H9 (cell line): ENCODE results near the gene IFT80. TPM values are rescaled to one million over a fixed set of nuclear protein-coding genes. Genes with fewer than 3 reads are reported as not detected.

Experiments
- DNase-seq: peaks from one replicate; pipeline ENCODE4 v3.0.0-alpha.2; 2017
- H2AFZ ChIP-seq: one replicate; pipeline ENCODE4 v1.6.1; 2013; ENCODE audit warnings: mild to moderate bottlenecking, low read length, control low read depth, moderate library complexity
- H2AK5ac ChIP-seq: 2 replicates; pipeline ENCODE4 v1.6.1; 2013; ENCODE audit warnings: low read length, control low read depth, mixed read lengths; ENCODE audit not compliant: insufficient read length
- H2BK120ac ChIP-seq: one replicate; pipeline ENCODE4 v1.6.1; 2013; ENCODE audit warnings: low read depth, mild to moderate bottlenecking, low read length, control low read depth, inconsistent platforms; ENCODE audit not compliant: poor library complexity, severe bottlenecking
- H2BK12ac ChIP-seq: 2 replicates; pipeline ENCODE4 v1.6.1; 2013; ENCODE audit warnings: low read length, control low read depth, mixed read lengths, low read depth; ENCODE audit not compliant: insufficient read length
- H2BK15ac ChIP-seq: 2 replicates; pipeline ENCODE4 v1.6.1; 2013; ENCODE audit warnings: low read depth, low read length, control low read depth
- H2BK20ac ChIP-seq: one replicate; pipeline ENCODE4 v1.6.1; 2013; ENCODE audit warnings: low read depth, mild to moderate bottlenecking, low read length, control low read depth, inconsistent platforms; ENCODE audit not compliant: poor library complexity, severe bottlenecking
- H2BK5ac ChIP-seq: 2 replicates; pipeline ENCODE4 v1.6.1; 2013; ENCODE audit warnings: low read length, control low read depth, mixed read lengths; ENCODE audit not compliant: insufficient read length
- H3K14ac ChIP-seq: 2 replicates; pipeline ENCODE4 v1.6.1; 2013; ENCODE audit warnings: low read length, control low read depth; ENCODE audit not compliant: insufficient read depth
- H3K18ac ChIP-seq: 2 replicates; pipeline ENCODE4 v1.6.1; 2013; ENCODE audit warnings: low read depth, mild to moderate bottlenecking, mixed read lengths, low read length, control low read depth; ENCODE audit not compliant: insufficient read length
- H3K23ac ChIP-seq: 2 replicates; pipeline ENCODE4 v1.6.1; 2013; ENCODE audit warnings: low read length, control low read depth, mixed read lengths, low read depth; ENCODE audit not compliant: insufficient read length
- H3K23me2 ChIP-seq: 2 replicates; pipeline ENCODE4 v1.6.1; 2013; ENCODE audit warnings: low read depth, mild to moderate bottlenecking, mixed read lengths, low read length, control low read depth; ENCODE audit not compliant: insufficient read length, poor library complexity, severe bottlenecking
- H3K27ac ChIP-seq: 2 replicates; pipeline ENCODE4 v1.5.1; 2013; ENCODE audit warnings: low read length, control low read depth, mixed read lengths, low read depth; ENCODE audit not compliant: insufficient read length
- H3K27me3 ChIP-seq: 2 replicates; pipeline ENCODE4 v1.6.1; 2013; ENCODE audit warnings: low read length, control low read depth, inconsistent platforms; ENCODE audit not compliant: insufficient read depth
- H3K4ac ChIP-seq: 2 replicates; pipeline ENCODE4 v1.6.1; 2013; ENCODE audit warnings: low read depth, mild to moderate bottlenecking, control low read depth, inconsistent platforms, low read length, moderate library complexity
- H3K4me1 ChIP-seq: 2 replicates; pipeline ENCODE4 v1.6.1; 2013; ENCODE audit warnings: low read length, control low read depth, inconsistent platforms; ENCODE audit not compliant: insufficient read depth
- H3K4me2 ChIP-seq: 2 replicates; pipeline ENCODE4 v1.6.1; 2013; ENCODE audit warnings: low read length, control low read depth, mixed read lengths; ENCODE audit not compliant: insufficient read length, insufficient read depth
- H3K56ac ChIP-seq: 2 replicates; pipeline ENCODE4 v1.6.1; 2013; ENCODE audit warnings: low read depth, mild to moderate bottlenecking, mixed read lengths, low read length, control low read depth; ENCODE audit not compliant: insufficient read length
- H3K79me1 ChIP-seq: 2 replicates; pipeline ENCODE4 v1.6.1; 2013; ENCODE audit warnings: low read depth, mild to moderate bottlenecking, moderate library complexity, low read length, control low read depth, inconsistent platforms; ENCODE audit not compliant: insufficient read depth, poor library complexity, severe bottlenecking
- H3K79me2 ChIP-seq: 2 replicates; pipeline ENCODE4 v1.6.1; 2013; ENCODE audit warnings: low read length, control low read depth, inconsistent platforms; ENCODE audit not compliant: insufficient read depth
- H3K9ac ChIP-seq: 2 replicates; pipeline ENCODE4 v1.6.1; 2013; ENCODE audit warnings: low read length, control low read depth, mixed read lengths; ENCODE audit not compliant: insufficient read length; ENCODE audit errors: extremely low read depth
- H3K9me3 ChIP-seq: one replicate; pipeline ENCODE4 v1.6.1; 2013; ENCODE audit warnings: low read depth, low read length, inconsistent platforms; ENCODE audit not compliant: control insufficient read depth
- H3T11ph ChIP-seq: one replicate; pipeline ENCODE4 v1.6.1; 2013; ENCODE audit warnings: mild to moderate bottlenecking, low read length, control low read depth, inconsistent platforms
- H4K20me1 ChIP-seq: one replicate; pipeline ENCODE4 v1.6.1; 2013; ENCODE audit not compliant: control insufficient read depth, insufficient read length, insufficient read depth
- H4K5ac ChIP-seq: 2 replicates; pipeline ENCODE4 v1.6.1; 2013; ENCODE audit warnings: low read depth, mild to moderate bottlenecking, mixed read lengths, low read length, control low read depth; ENCODE audit not compliant: insufficient read length
- H4K8ac ChIP-seq: replicated peaks from 2 replicates; pipeline ENCODE4 v1.6.1; 2013; ENCODE audit warnings: low read length, control low read depth, mixed read lengths, low read depth; ENCODE audit not compliant: insufficient read length
- H4K91ac ChIP-seq: 2 replicates; pipeline ENCODE4 v1.6.1; 2013; ENCODE audit warnings: low read depth, mild to moderate bottlenecking, moderate library complexity, mixed read lengths, low read length, control low read depth; ENCODE audit not compliant: insufficient read length
- H3K27ac Mint-ChIP-seq, 3 experiments: 2 replicates in 2 of 3; 3 replicates in 1 of 3; pipeline ENCODE4 v1.8.0; 2020 to 2021; ENCODE audit warnings: mixed read lengths in 3 of 3, mild to moderate bottlenecking in 1 of 3, moderate library complexity in 1 of 3
- H3K27me3 Mint-ChIP-seq: 2 replicates; pipeline ENCODE4 v1.8.0; 2021; ENCODE audit warnings: low read depth, mild to moderate bottlenecking, moderate library complexity, mixed read lengths
- H3K36me3 Mint-ChIP-seq, 3 experiments: 2 replicates in 2 of 3; 3 replicates in 1 of 3; pipeline ENCODE4 v1.8.0; 2020 to 2021; ENCODE audit warnings: low read depth in 3 of 3, mixed read lengths in 3 of 3; ENCODE audit not compliant: insufficient read depth in 1 of 3
- H3K4me1 Mint-ChIP-seq, 2 experiments: 2 replicates each; pipeline ENCODE4 v1.8.0; 2020; ENCODE audit warnings: mixed read lengths in 2 of 2
- H3K4me3 Mint-ChIP-seq, 2 experiments: 2 replicates in 1 of 2; 3 replicates in 1 of 2; pipeline ENCODE4 v1.8.0; 2020 to 2021; ENCODE audit warnings: mild to moderate bottlenecking in 2 of 2, mixed read lengths in 2 of 2, moderate library complexity in 1 of 2
- H3K9me3 Mint-ChIP-seq, 2 experiments: 2 replicates in 1 of 2; 3 replicates in 1 of 2; pipeline ENCODE4 v1.8.0; 2020; ENCODE audit warnings: mild to moderate bottlenecking in 2 of 2, mixed read lengths in 2 of 2, moderate library complexity in 1 of 2
- CTCF ChIP-seq: fragments of 200-600 bp; sonication (generic); conservative IDR thresholded peaks from 3 replicates; pipeline ENCODE4 v1.8.0; 2021; ENCODE audit warnings: antibody characterized with exemption, mild to moderate bottlenecking
- WGBS: extraction: QIAGEN DNeasy Blood & Tissue Kit; methylation state at CpG from one replicate; pipeline ENCODE4 v1.1.7; 2013; ENCODE audit warnings: missing lambda C conversion rate, low lambda C conversion rate, mixed read lengths; ENCODE audit not compliant: insufficient read length; ENCODE audit errors: extremely low coverage; 5-methylcytosine and 5-hydroxymethylcytosine counted together
- total RNA-seq: library from RNA; stranded (reverse); gene quantifications from 2 replicates; pipeline ENCODE4 v1.2.1, GENCODE V29; 2021

The IFT80 gene
- total RNA-seq, 1 experiment from 2014 or later = 29.0 TPM

GRCh38 chr3:160374925-160375324 lies 24.1 kb downstream of the IFT80 start:
- no peak overlapping the region for H2BK12ac ChIP-seq
- no peak overlapping the region for H2BK5ac ChIP-seq
- H3K23me2 ChIP-seq = no peaks in the 10 kb centered on the region
- H3K4me1 ChIP-seq = no peaks in the 10 kb centered on the region; the same call in 1 of the 2 replicates
- H3K9me3 ChIP-seq = no peaks in the 10 kb centered on the region
- Mint-ChIP-seq H3K4me3 (no peak overlapping the region), H3K27me3 (no peaks in the 10 kb centered on the region), H3K4me1 (peaks cover 10% of the 10 kb centered on the region in 2 experiments), H3K27ac (no peak overlapping the region), H3K9me3 (peaks cover 5 to 7% of the 10 kb centered on the region in 2 experiments; a peak in 4 of 5 replicates), H3K36me3 (peaks cover 18 to 22% (median 19%) of the 10 kb centered on the region in 3 experiments)
- H3K27ac ChIP-seq = no peak overlapping the region
- no peak overlapping the region for H3K14ac ChIP-seq
- H3T11ph ChIP-seq = no peak overlapping the region
- no peak overlapping the region for H3K4me2 ChIP-seq
- H3K79me2 ChIP-seq = no peaks in the 10 kb centered on the region
- H4K91ac ChIP-seq = no peak overlapping the region
- no peak overlapping the region for H3K23ac ChIP-seq
- DNase-seq = no peak
- no peak overlapping the region for H4K5ac ChIP-seq
- no peak overlapping the region for H2AFZ ChIP-seq
- H3K56ac ChIP-seq = no peak overlapping the region
- H4K8ac ChIP-seq = no peak overlapping the region
- H3K4ac ChIP-seq = no peak overlapping the region
- no peak overlapping the region for H2AK5ac ChIP-seq
- no peak overlapping the region for H3K9ac ChIP-seq
- no peak overlapping the region for H2BK15ac ChIP-seq
- no peaks in the 10 kb centered on the region for H3K79me1 ChIP-seq
- H4K20me1 ChIP-seq = no peaks in the 10 kb centered on the region
- no peak overlapping the region for H2BK120ac ChIP-seq
- TF ChIP-seq CTCF = no peak
- no CpG with 5 or more reads among the region's 1 CpG for WGBS
- no peaks in the 10 kb centered on the region for H3K27me3 ChIP-seq
- H2BK20ac ChIP-seq = no peak overlapping the region
- no peak overlapping the region for H3K18ac ChIP-seq
